SK-N-SH (cell line): Measurements from ENCODE around the gene PNPLA1. TPM values are rescaled to one million over a fixed set of nuclear protein-coding genes. Genes with fewer than 3 reads are reported as not detected.

ENCODE experiments used
- CTCF ChIA-PET: fragments of 300-600, 350-600 bp; formaldehyde crosslinking; extraction: SDS; loops from one replicate; lab custom pipeline; 2021; lab: Yijun Ruan, JAX
- POLR2A ChIA-PET: fragments of 350-600 bp; sonication (Branson Sonifier 250); formaldehyde crosslinking; extraction: SDS; loops from one replicate; lab custom pipeline; 2020; ENCODE audit warnings: antibody characterized with exemption, inconsistent platforms; lab: Yijun Ruan, JAX
- DNase-seq: peaks from one replicate; pipeline ENCODE4 v3.0.0; 2012
- H2AFZ ChIP-seq: fragments of 200-600 bp; sonication (generic); 2 replicates; pipeline ENCODE4 v1.8.1; 2016; ENCODE audit warnings: antibody characterized with exemption, mild to moderate bottlenecking, low read depth
- H3F3A ChIP-seq: fragments of 200-600 bp; sonication (generic); replicated peaks from 2 replicates; pipeline ENCODE3; 2016; ENCODE audit warnings: antibody characterized with exemption, mild to moderate bottlenecking; ENCODE audit not compliant: insufficient read depth
- H3K27ac ChIP-seq, 2 experiments: fragments of 200-500 bp in 1 of 2; fragments of 200-600 bp in 1 of 2; sonication (Bioruptor generic) in 1 of 2; sonication (generic), shearing (Covaris generic) in 1 of 2; 2 replicates each; pipeline versions ENCODE4 v1.5.1 to v1.6.1; 2014 to 2016; ENCODE audit warnings: low read depth in 2 of 2, inconsistent platforms in 1 of 2, low read length in 1 of 2, mild to moderate bottlenecking in 1 of 2, mixed read lengths in 1 of 2
- H3K27me3 ChIP-seq: fragments of 200-600 bp; sonication (generic), shearing (Covaris generic); 2 replicates; pipeline ENCODE4 v1.6.1; 2016; ENCODE audit warnings: mixed run types; ENCODE audit not compliant: insufficient read depth
- H3K36me3 ChIP-seq, 2 experiments: fragments of 200-500 bp in 1 of 2; fragments of 200-600 bp in 1 of 2; sonication (Bioruptor generic) in 1 of 2; sonication (generic) in 1 of 2; replicated peaks in 1 of 2; 2 replicates each; pipeline versions ENCODE3 to v1.5.1; 2014 to 2016; ENCODE audit warnings: low read length in 1 of 2, mild to moderate bottlenecking in 1 of 2; ENCODE audit not compliant: insufficient read depth in 2 of 2, control insufficient read depth in 1 of 2
- H3K4me1 ChIP-seq, 2 experiments: fragments of 200-500 bp in 1 of 2; fragments of 200-600 bp in 1 of 2; sonication (Bioruptor generic) in 1 of 2; sonication (generic), shearing (Covaris generic) in 1 of 2; 2 replicates each; pipeline versions ENCODE4 v1.5.1 to v1.6.1; 2014 to 2016; ENCODE audit warnings: low read depth in 1 of 2, low read length in 1 of 2, mixed run types in 1 of 2; ENCODE audit not compliant: insufficient read depth in 2 of 2, control insufficient read depth in 1 of 2
- H3K4me2 ChIP-seq: fragments of 200-600 bp; sonication (generic), shearing (Covaris generic); 2 replicates; pipeline ENCODE4 v1.6.1; 2017; ENCODE audit warnings: mixed run types
- H3K4me3 ChIP-seq, 2 experiments: fragments of 200-500 bp in 1 of 2; fragments of 200-600 bp in 1 of 2; sonication (Bioruptor generic) in 1 of 2; sonication (generic), shearing (Covaris generic) in 1 of 2; 2 replicates each; pipeline versions ENCODE4 v1.5.1 to v1.8.1; 2014 to 2016; ENCODE audit warnings: low read depth in 2 of 2, inconsistent platforms in 1 of 2, low read length in 1 of 2, mild to moderate bottlenecking in 1 of 2, mixed read lengths in 1 of 2, moderate library complexity in 1 of 2
- H3K79me2 ChIP-seq: fragments of 200-600 bp; sonication (generic); 2 replicates; pipeline ENCODE4 v1.8.1; 2017; ENCODE audit warnings: mild to moderate bottlenecking; ENCODE audit not compliant: insufficient read depth
- H3K9ac ChIP-seq: fragments of 200-600 bp; sonication (generic); 2 replicates; pipeline ENCODE4 v1.6.1; 2017; ENCODE audit warnings: mixed run types
- H3K9me2 ChIP-seq: fragments of 200-600 bp; sonication (generic); 2 replicates; pipeline ENCODE4 v1.6.1; 2017; ENCODE audit warnings: mixed run types
- H3K9me3 ChIP-seq: fragments of 200-600 bp; sonication (generic); 2 replicates; pipeline ENCODE4 v1.6.1; 2017; ENCODE audit warnings: mixed run types, mild to moderate bottlenecking, moderate library complexity
- H4K20me1 ChIP-seq: fragments of 200-600 bp; sonication (generic); 2 replicates; pipeline ENCODE4 v1.6.1; 2017; ENCODE audit warnings: mild to moderate bottlenecking, mixed run types; ENCODE audit not compliant: insufficient read depth
- ELF1 ChIP-seq: IDR thresholded peaks from 2 replicates; pipeline ENCODE4 v1.4.0; 2012
- EZH2phosphoT487 ChIP-seq: fragments of 200-600 bp; sonication (generic); IDR thresholded peaks from 2 replicates; pipeline ENCODE4 v1.6.1; 2017; ENCODE audit warnings: low read depth, mixed run types, mild to moderate bottlenecking, antibody characterized with exemption, moderate library complexity, borderline replicate concordance
- FOXM1 ChIP-seq: IDR thresholded peaks from 2 replicates; pipeline ENCODE4 v1.4.0; 2012; ENCODE audit warnings: low read depth, mild to moderate bottlenecking
- GATA2 ChIP-seq: sonication (generic); formaldehyde crosslinking; IDR thresholded peaks from 2 replicates; pipeline ENCODE4 v1.5.0; 2020; ENCODE audit warnings: mild to moderate bottlenecking, missing genetic modification reagents
- POLR2AphosphoS5 ChIP-seq: IDR thresholded peaks from 2 replicates; pipeline ENCODE4 v1.6.1; 2012; ENCODE audit warnings: low read depth, low read length
- RAD21 ChIP-seq: IDR thresholded peaks from 2 replicates; pipeline ENCODE4 v1.6.1; 2012; ENCODE audit warnings: mild to moderate bottlenecking, low read length
- RCOR1 ChIP-seq: fragments of 150-350 bp; IDR thresholded peaks from 2 replicates; pipeline ENCODE4 v1.6.1; 2017; ENCODE audit warnings: antibody characterized with exemption, low read length
- REST ChIP-seq: IDR thresholded peaks from 2 replicates; pipeline ENCODE4 v1.6.1; 2012; ENCODE audit warnings: mild to moderate bottlenecking, low read depth, low read length, moderate library complexity
- RFX5 ChIP-seq: IDR thresholded peaks from 2 replicates; pipeline ENCODE4 v1.6.1; 2012; ENCODE audit warnings: mild to moderate bottlenecking, improper control_type of control experiment, low read length
- SIN3A ChIP-seq: IDR thresholded peaks from 2 replicates; pipeline ENCODE4 v1.6.1; 2012; ENCODE audit warnings: low read depth, mild to moderate bottlenecking, low read length, moderate library complexity, borderline replicate concordance
- TCF12 ChIP-seq: IDR thresholded peaks from 2 replicates; pipeline ENCODE4 v1.4.0; 2012
- USF1 ChIP-seq: IDR thresholded peaks from 2 replicates; pipeline ENCODE4 v1.4.0; 2012; ENCODE audit warnings: low read depth, borderline replicate concordance
- ZBTB33 ChIP-seq: IDR thresholded peaks from 2 replicates; pipeline ENCODE4 v1.4.0; 2012; ENCODE audit warnings: low read depth, borderline replicate concordance
- WGBS: methylation state at CpG from one replicate; pipeline ENCODE4 v1.1.6; 2017; ENCODE audit warnings: low lambda C conversion rate; 5-methylcytosine and 5-hydroxymethylcytosine counted together
- polyA plus RNA-seq, 3 experiments: library from polyadenylated mRNA; depleted of rRNA; stranded (reverse); fragments of >200 nt; gene quantifications; 2 replicates each; pipeline ENCODE4 v1.2.3, GENCODE V29; 2012
- TF ChIP-seq, protein P1 (sequence below): IDR thresholded peaks from 2 replicates; pipeline ENCODE4 v1.4.0; 2012; ENCODE audit warnings: low read depth
- TF ChIP-seq, protein P2 (sequence below): fragments of 150-350 bp; IDR thresholded peaks from 2 replicates; pipeline ENCODE4 v1.6.1; 2016; ENCODE audit warnings: mild to moderate bottlenecking, low read depth, low read length
- TF ChIP-seq, protein P3 (sequence below): fragments of 200-600 bp; sonication (generic); IDR thresholded peaks from 2 replicates; pipeline ENCODE4 v1.6.1; 2017; ENCODE audit warnings: antibody characterized with exemption, mild to moderate bottlenecking, moderate library complexity

PNPLA1 gene
- polyA plus RNA-seq, 1 of the 3 experiments (the other 2 are of a cell fraction): not detected

GRCh38 chr6:36330366-36330765, 60.5 kb downstream of the PNPLA1 start:
- H3K4me3 ChIP-seq: no peak overlapping the region
- H3K36me3 ChIP-seq: no peaks in the 10 kb centered on the region
- no peak overlapping the region for H3K9ac ChIP-seq
- H3K4me1 ChIP-seq: peaks cover 0 to 9% of the 10 kb centered on the region in 2 experiments; a peak in 1 of 4 replicates
- no peaks in the 10 kb centered on the region for H3F3A ChIP-seq
- CTCF ChIA-PET: interaction anchor here (1.4 to 3.9 kb wide), 4 partner anchors 11 to 31 kb away, joined by 3 to 28 read pairs (median 5); no protein-coding TSS in a partner anchor
- WGBS: 84% methylated on average over 6 of the region's 14 CpGs
- POLR2A ChIA-PET: no interaction called here
- no peak overlapping the region for H3K4me2 ChIP-seq
- no peaks in the 10 kb centered on the region for H3K9me2 ChIP-seq
- H3K27ac ChIP-seq: no peak overlapping the region
- no peaks in the 10 kb centered on the region for H3K9me3 ChIP-seq
- H3K27me3 ChIP-seq: peaks cover 27% of the 10 kb centered on the region
- TF ChIP-seq RCOR1: no peak
- TF ChIP-seq ELF1: no peak
- TF ChIP-seq SIN3A: no peak
- TF ChIP-seq USF1: no peak
- TF ChIP-seq, protein P1, sequence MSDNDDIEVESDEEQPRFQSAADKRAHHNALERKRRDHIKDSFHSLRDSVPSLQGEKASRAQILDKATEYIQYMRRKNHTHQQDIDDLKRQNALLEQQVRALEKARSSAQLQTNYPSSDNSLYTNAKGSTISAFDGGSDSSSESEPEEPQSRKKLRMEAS: no peak
- no peaks in the 10 kb centered on the region for H3K79me2 ChIP-seq
- no peak overlapping the region for H2AFZ ChIP-seq
- DNase-seq: no peak
- no peaks in the 10 kb centered on the region for H4K20me1 ChIP-seq

DNA sequence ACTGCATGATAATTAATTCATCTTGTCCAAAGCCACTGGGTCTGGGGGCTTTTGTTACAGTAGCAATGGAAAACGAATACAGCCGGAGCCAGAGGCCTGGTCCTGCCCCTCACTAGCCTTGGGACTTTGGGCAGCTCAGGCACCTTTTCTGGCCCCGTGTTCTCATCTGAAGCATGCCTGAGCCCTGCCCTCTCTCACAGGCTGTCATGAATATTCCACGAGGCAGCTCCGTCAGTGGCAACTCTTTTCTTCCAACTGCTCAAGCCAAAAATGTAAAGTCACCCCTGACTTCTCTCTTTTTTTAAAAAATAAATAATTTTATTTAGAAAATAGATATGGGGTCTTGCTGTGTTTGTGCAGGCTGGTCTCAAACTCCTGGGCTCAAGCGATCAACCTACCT, 61.5 kb downstream of the PNPLA1 start:
- DNase-seq: no peak
- H3K4me3 ChIP-seq: no peak overlapping the region
- no peak overlapping the region for H3K9ac ChIP-seq
- H3K27ac ChIP-seq: no peak overlapping the region
- peaks cover 0 to 4% of the 10 kb centered on the region in 2 experiments; a peak in 1 of 4 replicates for H3K4me1 ChIP-seq
- ChIA-PET CTCF (interaction anchor here (0.7 to 3.9 kb wide), 4 partner anchors 10 to 30 kb away, joined by 3 to 28 read pairs (median 3); no protein-coding TSS in a partner anchor), POLR2A (no interaction called here)
- H3F3A ChIP-seq: no peaks in the 10 kb centered on the region
- peaks cover 34% of the 10 kb centered on the region for H3K27me3 ChIP-seq
- H2AFZ ChIP-seq: no peak overlapping the region
- 76% methylated on average over 6 of the region's 6 CpGs for WGBS
- H3K9me3 ChIP-seq: no peaks in the 10 kb centered on the region
- H3K36me3 ChIP-seq: no peaks in the 10 kb centered on the region
- H3K4me2 ChIP-seq: no peak overlapping the region
- H3K9me2 ChIP-seq: no peaks in the 10 kb centered on the region
- no peaks in the 10 kb centered on the region for H4K20me1 ChIP-seq
- H3K79me2 ChIP-seq: no peaks in the 10 kb centered on the region
- TF ChIP-seq RAD21 (no peak), TCF12 (no peak), ZBTB33 (no peak), POLR2AphosphoS5 (no peak), USF1 (no peak), REST (no peak), FOXM1 (no peak), GATA2 (CRISPR knock-in tag) (no peak), RFX5 (no peak), RCOR1 (no peak), EZH2phosphoT487 (no peak)
- TF ChIP-seq, protein P2, sequence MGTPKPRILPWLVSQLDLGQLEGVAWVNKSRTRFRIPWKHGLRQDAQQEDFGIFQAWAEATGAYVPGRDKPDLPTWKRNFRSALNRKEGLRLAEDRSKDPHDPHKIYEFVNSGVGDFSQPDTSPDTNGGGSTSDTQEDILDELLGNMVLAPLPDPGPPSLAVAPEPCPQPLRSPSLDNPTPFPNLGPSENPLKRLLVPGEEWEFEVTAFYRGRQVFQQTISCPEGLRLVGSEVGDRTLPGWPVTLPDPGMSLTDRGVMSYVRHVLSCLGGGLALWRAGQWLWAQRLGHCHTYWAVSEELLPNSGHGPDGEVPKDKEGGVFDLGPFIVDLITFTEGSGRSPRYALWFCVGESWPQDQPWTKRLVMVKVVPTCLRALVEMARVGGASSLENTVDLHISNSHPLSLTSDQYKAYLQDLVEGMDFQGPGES: no peak
- TF ChIP-seq, protein P3, sequence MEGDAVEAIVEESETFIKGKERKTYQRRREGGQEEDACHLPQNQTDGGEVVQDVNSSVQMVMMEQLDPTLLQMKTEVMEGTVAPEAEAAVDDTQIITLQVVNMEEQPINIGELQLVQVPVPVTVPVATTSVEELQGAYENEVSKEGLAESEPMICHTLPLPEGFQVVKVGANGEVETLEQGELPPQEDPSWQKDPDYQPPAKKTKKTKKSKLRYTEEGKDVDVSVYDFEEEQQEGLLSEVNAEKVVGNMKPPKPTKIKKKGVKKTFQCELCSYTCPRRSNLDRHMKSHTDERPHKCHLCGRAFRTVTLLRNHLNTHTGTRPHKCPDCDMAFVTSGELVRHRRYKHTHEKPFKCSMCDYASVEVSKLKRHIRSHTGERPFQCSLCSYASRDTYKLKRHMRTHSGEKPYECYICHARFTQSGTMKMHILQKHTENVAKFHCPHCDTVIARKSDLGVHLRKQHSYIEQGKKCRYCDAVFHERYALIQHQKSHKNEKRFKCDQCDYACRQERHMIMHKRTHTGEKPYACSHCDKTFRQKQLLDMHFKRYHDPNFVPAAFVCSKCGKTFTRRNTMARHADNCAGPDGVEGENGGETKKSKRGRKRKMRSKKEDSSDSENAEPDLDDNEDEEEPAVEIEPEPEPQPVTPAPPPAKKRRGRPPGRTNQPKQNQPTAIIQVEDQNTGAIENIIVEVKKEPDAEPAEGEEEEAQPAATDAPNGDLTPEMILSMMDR: no peak
